NCI-H2196 treated with DMSO at 0.1 percent for 48 hours (cell line): ENCODE measurements around the gene AKR1D1.

Experiments used
- DNase-seq: peaks from one replicate; lab custom pipeline; 2025; ENCODE audit not compliant: unreplicated experiment; lab: John Stamatoyannopoulos, UW

AKR1D1 gene

DNA sequence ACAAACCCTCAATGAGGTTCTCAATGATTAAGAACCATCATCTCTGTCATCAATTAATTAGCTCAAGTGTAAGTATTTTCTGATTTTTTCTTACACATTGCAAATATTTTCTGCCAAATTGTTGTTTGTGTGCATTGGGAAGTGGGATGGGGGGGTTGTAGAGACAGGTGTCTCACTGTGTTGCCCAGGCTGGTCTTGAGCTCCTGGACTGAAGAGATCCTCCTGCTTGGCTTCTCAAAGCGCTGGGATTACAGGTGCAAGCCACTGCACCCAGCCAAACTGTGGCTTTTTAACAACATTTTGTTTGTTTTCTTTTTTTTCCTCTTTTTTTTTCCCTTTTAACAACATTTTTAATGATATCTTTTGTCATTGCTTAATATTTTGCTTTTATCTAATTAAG, 87.5 kb downstream of the AKR1D1 start:
- DNase-seq: no peak

GRCh38 chr7:138164804-138165203, 88.5 kb downstream of the AKR1D1 start:
- no peak for DNase-seq

- no peak for DNase-seq
These were observed 90.4 kb downstream of the AKR1D1 start for GRCh38 chr7:138166681-138167080.

GRCh38 chr7:138167222-138167621, 91.0 kb downstream of the AKR1D1 start:
- DNase-seq: no peak

- no peak for DNase-seq
These were observed 91.6 kb downstream of the AKR1D1 start for GRCh38 chr7:138167869-138168296.
